ENCODE data around the gene PIGT. TPM values are rescaled to one million over a fixed set of nuclear protein-coding genes. Genes with fewer than 3 reads are reported as not detected.

PIGT gene
- polyA plus RNA-seq, 1 of the 3 experiments (the other 2 are of a cell fraction), result 144 TPM

DNA sequence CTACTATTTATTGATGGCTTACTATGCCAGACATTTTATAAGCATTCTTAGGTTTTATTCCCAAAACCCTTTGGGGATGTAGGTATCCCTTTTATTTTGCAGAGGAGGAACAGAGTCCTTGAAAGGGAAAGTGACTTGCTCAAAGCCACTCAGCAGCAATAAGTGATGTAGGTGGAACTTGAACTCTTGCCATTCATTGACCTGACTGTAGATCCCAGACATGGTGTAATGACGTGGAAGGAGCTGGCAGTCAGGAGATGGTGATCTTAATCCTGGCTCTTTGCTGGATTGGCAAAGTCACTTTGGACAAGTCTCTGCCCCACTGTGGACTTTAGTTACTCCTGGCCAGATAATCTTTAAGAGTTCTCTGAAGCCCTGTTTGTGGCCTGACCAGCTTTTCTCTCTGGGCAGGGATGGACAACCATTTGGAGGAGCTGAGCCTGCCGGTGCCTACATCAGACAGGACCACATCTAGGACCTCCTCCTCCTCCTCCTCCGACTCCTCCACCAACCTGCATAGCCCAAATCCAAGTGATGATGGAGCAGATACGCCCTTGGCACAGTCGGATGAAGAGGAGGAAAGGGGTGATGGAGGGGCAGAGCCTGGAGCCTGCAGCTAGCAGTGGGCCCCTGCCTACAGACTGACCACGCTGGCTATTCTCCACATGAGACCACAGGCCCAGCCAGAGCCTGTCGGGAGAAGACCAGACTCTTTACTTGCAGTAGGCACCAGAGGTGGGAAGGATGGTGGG is 6.2 kb upstream of the PIGT start:
- Histone ChIP-seq H3K79me2 (ENCODE audit: insufficient read depth) (no peaks in the 10 kb centered on the region), H3F3A (replicated peaks; ENCODE audit: insufficient read depth) (no peaks in the 10 kb centered on the region), H2AFZ (ENCODE audit: low read depth) (no peak overlapping the region), H3K4me2 (no peak overlapping the region), H3K9ac (no peak overlapping the region), H3K4me1 (ENCODE audit: control insufficient read depth in 1 of 2, insufficient read depth in 2 of 2, low read depth in 1 of 2, low read length in 1 of 2) (peaks cover 0 to 8% of the 10 kb centered on the region in 2 experiments; a peak in 1 of 4 replicates), H3K36me3 (replicated peaks in 1 of 2; ENCODE audit: control insufficient read depth in 1 of 2, insufficient read depth in 2 of 2, low read length in 1 of 2) (peaks cover 0 to 19% of the 10 kb centered on the region in 2 experiments), H3K9me2 (no peaks in the 10 kb centered on the region), H3K4me3 (ENCODE audit: low read depth in 2 of 2, low read length in 1 of 2) (no peak overlapping the region), H3K27ac (ENCODE audit: low read depth in 2 of 2, low read length in 1 of 2) (no peak overlapping the region), H3K9me3 (no peaks in the 10 kb centered on the region), H4K20me1 (ENCODE audit: insufficient read depth) (no peaks in the 10 kb centered on the region), H3K27me3 (ENCODE audit: insufficient read depth) (no peaks in the 10 kb centered on the region)
- 92% methylated on average over 4 of the region's 7 CpGs for WGBS (ENCODE audit: low lambda C conversion rate)
- ChIA-PET POLR2A (no interaction called here), CTCF (interaction anchor here (0.7 to 4.4 kb wide), 3 partner anchors 14 to 36 kb away, joined by 4 to 26 read pairs (median 4); no protein-coding TSS in a partner anchor)
- TF ChIP-seq GABPA (IDR thresholded peaks at IDR 0.05; ENCODE audit: low read depth) (no peak), EP300 (IDR thresholded peaks at IDR 0.05; ENCODE audit: borderline replicate concordance in 1 of 2, low read depth in 1 of 2, low read length in 1 of 2) (no peak), YY1 (IDR thresholded peaks at IDR 0.05; ENCODE audit: low read depth) (no peak), POLR2AphosphoS5 (IDR thresholded peaks at IDR 0.05; ENCODE audit: low read depth, low read length) (no peak), JUND (IDR thresholded peaks at IDR 0.05) (no peak)
- TF ChIP-seq, protein P1, sequence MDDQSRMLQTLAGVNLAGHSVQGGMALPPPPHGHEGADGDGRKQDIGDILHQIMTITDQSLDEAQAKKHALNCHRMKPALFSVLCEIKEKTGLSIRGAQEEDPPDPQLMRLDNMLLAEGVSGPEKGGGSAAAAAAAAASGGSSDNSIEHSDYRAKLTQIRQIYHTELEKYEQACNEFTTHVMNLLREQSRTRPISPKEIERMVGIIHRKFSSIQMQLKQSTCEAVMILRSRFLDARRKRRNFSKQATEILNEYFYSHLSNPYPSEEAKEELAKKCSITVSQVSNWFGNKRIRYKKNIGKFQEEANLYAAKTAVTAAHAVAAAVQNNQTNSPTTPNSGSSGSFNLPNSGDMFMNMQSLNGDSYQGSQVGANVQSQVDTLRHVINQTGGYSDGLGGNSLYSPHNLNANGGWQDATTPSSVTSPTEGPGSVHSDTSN (IDR thresholded peaks at IDR 0.05), result no peak
- TF ChIP-seq, protein P2, sequence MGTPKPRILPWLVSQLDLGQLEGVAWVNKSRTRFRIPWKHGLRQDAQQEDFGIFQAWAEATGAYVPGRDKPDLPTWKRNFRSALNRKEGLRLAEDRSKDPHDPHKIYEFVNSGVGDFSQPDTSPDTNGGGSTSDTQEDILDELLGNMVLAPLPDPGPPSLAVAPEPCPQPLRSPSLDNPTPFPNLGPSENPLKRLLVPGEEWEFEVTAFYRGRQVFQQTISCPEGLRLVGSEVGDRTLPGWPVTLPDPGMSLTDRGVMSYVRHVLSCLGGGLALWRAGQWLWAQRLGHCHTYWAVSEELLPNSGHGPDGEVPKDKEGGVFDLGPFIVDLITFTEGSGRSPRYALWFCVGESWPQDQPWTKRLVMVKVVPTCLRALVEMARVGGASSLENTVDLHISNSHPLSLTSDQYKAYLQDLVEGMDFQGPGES (IDR thresholded peaks at IDR 0.05; ENCODE audit: low read depth, low read length), result no peak
- DNase-seq, result no peak

DNA sequence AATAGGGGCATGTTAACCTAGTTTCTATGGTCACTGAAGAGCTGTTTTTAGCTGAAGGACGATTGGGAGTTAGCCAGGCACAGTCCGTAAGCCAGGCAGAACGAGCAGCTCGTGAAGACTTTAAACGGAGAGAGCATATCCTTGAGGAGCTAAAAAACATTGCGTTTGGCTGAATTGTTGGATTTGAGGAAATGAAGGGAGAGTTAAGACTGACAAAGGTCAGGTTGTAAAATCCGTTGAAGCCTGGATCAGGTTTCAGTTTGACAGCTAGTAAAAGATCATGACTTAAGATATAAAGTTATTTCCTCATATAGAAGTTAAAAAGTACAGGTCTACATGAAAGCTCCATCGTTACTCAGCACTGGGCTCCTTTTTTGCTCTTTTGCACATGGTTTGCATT is 5.1 kb upstream of the PIGT start:
- Histone ChIP-seq H3K9ac (no peak overlapping the region), H3F3A (replicated peaks; ENCODE audit: insufficient read depth) (no peaks in the 10 kb centered on the region), H3K4me1 (ENCODE audit: control insufficient read depth in 1 of 2, insufficient read depth in 2 of 2, low read depth in 1 of 2, low read length in 1 of 2) (peaks cover 0 to 4% of the 10 kb centered on the region in 2 experiments; a peak in 2 of 4 replicates), H4K20me1 (ENCODE audit: insufficient read depth) (no peaks in the 10 kb centered on the region), H2AFZ (ENCODE audit: low read depth) (no peak overlapping the region), H3K27me3 (ENCODE audit: insufficient read depth) (no peaks in the 10 kb centered on the region), H3K36me3 (replicated peaks in 1 of 2; ENCODE audit: control insufficient read depth in 1 of 2, insufficient read depth in 2 of 2, low read length in 1 of 2) (peaks cover 0 to 19% of the 10 kb centered on the region in 2 experiments), H3K4me3 (ENCODE audit: low read depth in 2 of 2, low read length in 1 of 2) (no peak overlapping the region), H3K79me2 (ENCODE audit: insufficient read depth) (no peaks in the 10 kb centered on the region; the same call in 1 of the 2 replicates), H3K27ac (ENCODE audit: low read depth in 2 of 2, low read length in 1 of 2) (no peak overlapping the region), H3K4me2 (no peak overlapping the region), H3K9me2 (no peaks in the 10 kb centered on the region), H3K9me3 (no peaks in the 10 kb centered on the region)
- CTCF ChIA-PET, result interaction anchor here (1.3 to 4.4 kb wide), 2 partner anchors 26 to 48 kb away, joined by 3 to 26 read pairs; partner anchors contain the start of gene SYS1
- POLR2A ChIA-PET, result no interaction called here
- DNase-seq, result no peak
- WGBS (ENCODE audit: low lambda C conversion rate), result 88% methylated on average over 8 of the region's 8 CpGs
- TF ChIP-seq GATA2 (CRISPR knock-in tag; IDR thresholded peaks at IDR 0.05) (no peak), YY1 (IDR thresholded peaks at IDR 0.05; ENCODE audit: low read depth) (no peak), ELF1 (IDR thresholded peaks at IDR 0.05) (no peak), FOXM1 (IDR thresholded peaks at IDR 0.05; ENCODE audit: low read depth) (no peak), TAF1 (IDR thresholded peaks at IDR 0.05; ENCODE audit: borderline replicate concordance, low read depth, low read length) (no peak), NRF1 (IDR thresholded peaks at IDR 0.05; ENCODE audit: low read depth, low read length) (no peak), EZH2phosphoT487 (IDR thresholded peaks at IDR 0.05; ENCODE audit: borderline replicate concordance, low read depth) (no peak), RFX5 (IDR thresholded peaks at IDR 0.05; ENCODE audit: low read length) (no peak), SIN3A (IDR thresholded peaks at IDR 0.05; ENCODE audit: borderline replicate concordance, low read depth, low read length) (no peak), NFIC (IDR thresholded peaks at IDR 0.05; ENCODE audit: borderline replicate concordance) (no peak), GABPA (IDR thresholded peaks at IDR 0.05; ENCODE audit: low read depth) (no peak), TCF12 (IDR thresholded peaks at IDR 0.05) (no peak), SMC3 (IDR thresholded peaks at IDR 0.05; ENCODE audit: low read depth, low read length) (no peak), RCOR1 (IDR thresholded peaks at IDR 0.05; ENCODE audit: low read length) (no peak)
- TF ChIP-seq, protein P3, sequence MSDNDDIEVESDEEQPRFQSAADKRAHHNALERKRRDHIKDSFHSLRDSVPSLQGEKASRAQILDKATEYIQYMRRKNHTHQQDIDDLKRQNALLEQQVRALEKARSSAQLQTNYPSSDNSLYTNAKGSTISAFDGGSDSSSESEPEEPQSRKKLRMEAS (IDR thresholded peaks at IDR 0.05; ENCODE audit: low read depth), result no peak
- TF ChIP-seq, protein P1 (IDR thresholded peaks at IDR 0.05), result no peak
- TF ChIP-seq, protein P2 (IDR thresholded peaks at IDR 0.05; ENCODE audit: low read depth, low read length), result no peak

Measured in SK-N-SH (cell line).